SK-N-MC (cell line): ENCODE results near the gene FHIT.

Experiments
- DNase-seq: peaks from one replicate; pipeline ENCODE4 v3.0.0-alpha.2; 2011; ENCODE audit warnings: low read depth, low spot score
- H3K27ac ChIP-seq: fragments of 200-600 bp; sonication (generic); 2 replicates; pipeline ENCODE4 v1.5.1; 2016; ENCODE audit warnings: mixed run types
- H3K36me3 ChIP-seq: fragments of 200-600 bp; sonication (generic); 2 replicates; pipeline ENCODE4 v1.6.1; 2017; ENCODE audit warnings: antibody characterized with exemption, low read length, mixed read lengths; ENCODE audit not compliant: insufficient read depth
- H3K4me3 ChIP-seq: fragments of 200-600 bp; sonication (generic); 2 replicates; pipeline ENCODE4 v1.5.1; 2016
- H3K9ac ChIP-seq: fragments of 200-600 bp; sonication (generic); 2 replicates; pipeline ENCODE4 v1.8.0; 2017; ENCODE audit warnings: mixed run types, mixed read lengths; ENCODE audit not compliant: insufficient read length
- H3K9me3 ChIP-seq: fragments of 200-600 bp; sonication (generic); 2 replicates; pipeline ENCODE4 v1.6.1; 2017; ENCODE audit warnings: low read depth, mild to moderate bottlenecking, antibody characterized with exemption, low read length, moderate library complexity, mixed read lengths
- EZH2 ChIP-seq: fragments of 200-600 bp; sonication (generic); IDR thresholded peaks from one replicate; pipeline ENCODE4 v1.6.1; 2017; ENCODE audit warnings: antibody characterized with exemption
- FOXP2 ChIP-seq: optimal IDR thresholded peaks from 2 replicates; pipeline ENCODE3; 2011; ENCODE audit warnings: mild to moderate bottlenecking, moderate library complexity; ENCODE audit not compliant: insufficient read depth; ENCODE audit errors: extremely low read length, control extremely low read depth
- POLR2AphosphoS5 ChIP-seq: IDR thresholded peaks from 2 replicates; pipeline ENCODE4 v1.6.1; 2012; ENCODE audit warnings: mild to moderate bottlenecking, low read depth, low read length, borderline replicate concordance

FHIT gene

DNA sequence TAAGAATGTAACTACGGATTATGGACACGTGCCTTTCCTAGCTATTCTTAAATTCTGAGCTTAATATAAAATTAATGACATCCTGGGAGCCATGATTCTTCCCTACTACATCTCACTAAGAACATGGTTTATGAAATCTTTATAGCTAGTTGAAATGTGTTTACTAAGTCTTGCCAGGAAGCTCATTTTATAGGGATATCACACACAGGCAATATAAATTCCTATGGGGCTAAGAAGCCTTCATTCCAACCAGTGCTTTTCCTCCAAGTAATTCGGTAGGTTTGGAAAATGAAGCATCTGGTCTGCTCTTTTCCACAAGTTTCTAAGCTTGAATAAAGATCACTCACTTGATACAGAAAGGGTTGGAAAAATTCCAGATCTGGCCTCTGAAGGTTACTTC lies 802.6 kb downstream of the FHIT start:
- Histone ChIP-seq H3K27ac (no peak overlapping the region), H3K9me3 (no peaks in the 10 kb centered on the region), H3K9ac (no peak overlapping the region), H3K4me3 (no peak overlapping the region), H3K36me3 (no peaks in the 10 kb centered on the region)
- TF ChIP-seq POLR2AphosphoS5 (no peak), FOXP2 (no peak), EZH2 (no peak)
- no peak for DNase-seq

DNA sequence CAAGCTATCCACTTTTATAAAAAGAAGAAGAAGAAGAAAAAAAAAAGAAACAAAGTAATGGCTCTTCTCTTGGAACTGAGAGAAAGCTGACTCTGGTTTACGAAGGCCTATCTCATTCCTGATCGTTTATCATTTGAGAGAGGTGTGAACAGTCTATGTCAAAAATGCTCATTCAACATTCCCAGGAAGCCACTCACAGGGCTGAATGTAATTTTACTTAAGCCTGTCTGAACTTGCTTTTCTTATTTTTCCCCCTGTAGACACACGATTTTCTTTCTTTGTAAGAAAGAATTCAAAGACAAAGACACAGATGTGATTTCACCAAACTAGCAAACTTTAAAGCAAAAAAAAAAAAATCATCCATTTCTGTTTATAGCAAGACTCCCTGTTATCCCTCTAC lies 805.8 kb downstream of the FHIT start:
- no peaks in the 10 kb centered on the region for H3K36me3 ChIP-seq
- TF ChIP-seq POLR2AphosphoS5 = no peak
- H3K9ac ChIP-seq = no peak overlapping the region
- no peaks in the 10 kb centered on the region for H3K9me3 ChIP-seq
- no peak overlapping the region for H3K4me3 ChIP-seq
- DNase-seq = no peak
- H3K27ac ChIP-seq = no peak overlapping the region

DNA sequence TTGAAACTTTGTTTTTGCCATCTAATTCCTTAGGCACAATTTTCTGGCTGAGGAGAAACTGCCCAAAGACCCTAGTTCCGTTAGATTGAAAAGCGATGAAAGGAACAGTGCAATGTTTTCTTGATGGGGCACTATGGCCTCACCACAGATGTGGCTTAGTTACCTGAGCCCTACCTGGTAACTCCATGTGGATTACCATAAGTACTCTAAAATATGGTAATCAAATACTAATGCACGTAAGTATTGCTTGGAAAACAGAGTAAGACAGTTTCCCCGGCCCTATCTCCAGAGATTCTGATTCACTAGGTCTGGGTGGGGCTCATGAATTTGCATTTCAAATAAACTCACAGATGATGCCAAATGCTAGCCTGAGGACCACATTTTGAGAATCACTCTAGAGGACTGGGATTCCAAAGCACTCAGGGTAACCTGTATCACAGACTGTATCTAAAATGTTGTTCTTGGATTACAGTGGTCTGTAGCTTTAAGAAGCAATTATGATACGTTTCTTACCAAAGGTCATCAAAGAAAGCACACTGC lies 806.3 kb downstream of the FHIT start:
- DNase-seq = no peak
- no peak overlapping the region for H3K4me3 ChIP-seq
- H3K9me3 ChIP-seq = no peaks in the 10 kb centered on the region
- no peak overlapping the region for H3K27ac ChIP-seq
- no peak overlapping the region for H3K9ac ChIP-seq
- TF ChIP-seq POLR2AphosphoS5 = no peak
- no peak for TF ChIP-seq FOXP2
- TF ChIP-seq EZH2 = no peak
- H3K36me3 ChIP-seq = no peaks in the 10 kb centered on the region

GRCh38 chr3:60440869-60441268 lies 810.4 kb downstream of the FHIT start:
- Histone ChIP-seq H3K9me3 (no peaks in the 10 kb centered on the region), H3K36me3 (no peaks in the 10 kb centered on the region), H3K4me3 (no peak overlapping the region), H3K9ac (no peak overlapping the region), H3K27ac (no peak overlapping the region)
- TF ChIP-seq POLR2AphosphoS5 = no peak
- no peak for DNase-seq

- H3K36me3 ChIP-seq = no peaks in the 10 kb centered on the region
- TF ChIP-seq FOXP2 = no peak
- no peak for TF ChIP-seq POLR2AphosphoS5
- TF ChIP-seq EZH2 = no peak
- H3K27ac ChIP-seq = no peak overlapping the region
- H3K9ac ChIP-seq = no peak overlapping the region
- DNase-seq = no peak
- H3K9me3 ChIP-seq = no peaks in the 10 kb centered on the region
- no peak overlapping the region for H3K4me3 ChIP-seq
Measured at GRCh38 chr3:60435941-60436650, 815.2 kb downstream of the FHIT start.

GRCh38 chr3:60434950-60435349 lies 816.3 kb downstream of the FHIT start:
- DNase-seq = no peak

GRCh38 chr3:60434323-60434722 lies 816.9 kb downstream of the FHIT start:
- H3K9me3 ChIP-seq = no peaks in the 10 kb centered on the region
- TF ChIP-seq POLR2AphosphoS5 (no peak), EZH2 (no peak), FOXP2 (no peak)
- DNase-seq = no peak

More at GRCh38 chr3:60434950-60435349, 816.3 kb downstream of the FHIT start:
- Histone ChIP-seq H3K36me3 (no peaks in the 10 kb centered on the region), H3K9ac (no peak overlapping the region), H3K27ac (no peak overlapping the region), H3K9me3 (no peaks in the 10 kb centered on the region), H3K4me3 (no peak overlapping the region)
- TF ChIP-seq EZH2 (no peak), FOXP2 (no peak), POLR2AphosphoS5 (no peak)

DNA sequence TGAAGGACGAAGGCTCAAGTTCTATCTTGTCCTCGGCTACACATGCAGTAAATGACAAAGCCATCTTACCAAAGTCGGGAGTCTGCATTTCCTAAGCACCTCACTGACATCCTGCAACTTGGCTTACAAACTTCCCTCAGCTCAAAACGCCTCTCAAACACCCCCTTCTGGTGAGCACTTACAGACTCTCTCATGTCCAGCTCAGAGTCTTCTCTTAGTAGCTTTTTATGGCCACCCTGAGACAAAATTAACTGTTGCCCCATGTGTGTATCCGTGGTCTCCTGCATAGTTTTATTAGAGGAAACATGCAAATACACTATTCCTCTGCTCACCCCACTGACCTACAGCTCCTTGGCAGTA lies 819.7 kb downstream of the FHIT start:
- Histone ChIP-seq H3K27ac (no peak overlapping the region), H3K4me3 (no peak overlapping the region), H3K9ac (no peak overlapping the region), H3K9me3 (no peaks in the 10 kb centered on the region), H3K36me3 (no peaks in the 10 kb centered on the region)
- DNase-seq = no peak
- TF ChIP-seq FOXP2 = no peak

More at GRCh38 chr3:60434323-60434722, 816.9 kb downstream of the FHIT start:
- Histone ChIP-seq H3K27ac (no peak overlapping the region), H3K9ac (no peak overlapping the region), H3K4me3 (no peak overlapping the region), H3K36me3 (no peaks in the 10 kb centered on the region)

DNA sequence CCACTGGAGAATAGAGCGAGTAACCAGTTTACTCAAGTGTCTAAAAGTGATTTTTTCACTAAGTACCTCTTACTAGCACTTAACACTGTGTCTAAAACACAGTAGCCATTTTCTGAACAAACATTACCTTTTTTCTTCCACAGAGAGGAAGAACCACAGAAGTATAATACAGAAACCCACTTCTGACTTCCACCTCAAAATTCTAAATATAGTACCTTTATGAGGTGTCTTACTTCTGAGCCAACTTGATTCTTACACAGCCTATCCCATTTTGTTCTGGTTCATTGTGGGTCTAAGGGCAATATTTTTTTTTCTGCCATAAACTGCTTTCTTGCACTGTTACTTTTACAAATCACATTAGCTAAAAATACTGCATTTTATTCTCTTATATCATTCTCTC lies 821.0 kb downstream of the FHIT start:
- TF ChIP-seq POLR2AphosphoS5 (no peak), EZH2 (no peak), FOXP2 (no peak)
- DNase-seq = no peak
- Histone ChIP-seq H3K4me3 (no peak overlapping the region), H3K9me3 (no peaks in the 10 kb centered on the region), H3K36me3 (no peaks in the 10 kb centered on the region), H3K9ac (no peak overlapping the region), H3K27ac (no peak overlapping the region)

GRCh38 chr3:60427109-60427508 lies 824.1 kb downstream of the FHIT start:
- no peak overlapping the region for H3K4me3 ChIP-seq
- no peak for DNase-seq
- no peak overlapping the region for H3K9ac ChIP-seq
- H3K9me3 ChIP-seq = no peaks in the 10 kb centered on the region
- no peak for TF ChIP-seq FOXP2
- TF ChIP-seq POLR2AphosphoS5 = no peak
- no peak for TF ChIP-seq EZH2
- no peak overlapping the region for H3K27ac ChIP-seq
- no peaks in the 10 kb centered on the region for H3K36me3 ChIP-seq
